Activated CD8-positive, alpha-beta memory T cell treated with anti-CD3 and anti-CD28 coated beads, Interleukin-2, amount 50 U/mL, for 24 hours (primary cell): ENCODE data around the gene EIF4G3.
"Not testable (repeated sequence)": the region's sequence is repeated elsewhere in the genome, so short reads cannot be mapped to it uniquely, and the experiment has no call there.

ENCODE experiments used
- DNase-seq: peaks from one replicate; pipeline ENCODE4 v3.0.0-alpha.2; 2020; ENCODE audit errors: extremely low read depth

Gene EIF4G3

GRCh38 chr1:21067551-21068227 lies 109.0 kb downstream of the EIF4G3 start:
- no peak for DNase-seq

GRCh38 chr1:21066356-21067012 lies 110.2 kb downstream of the EIF4G3 start:
- no peak for DNase-seq

- no peak for DNase-seq
These were observed 110.8 kb downstream of the EIF4G3 start for GRCh38 chr1:21065851-21066250.

- no peak for DNase-seq
These were observed 112.6 kb downstream of the EIF4G3 start for GRCh38 chr1:21064057-21064456.

GRCh38 chr1:21060523-21060922 lies 116.2 kb downstream of the EIF4G3 start:
- DNase-seq, result no peak

GRCh38 chr1:21059021-21059420 lies 117.7 kb downstream of the EIF4G3 start:
- no peak for DNase-seq

GRCh38 chr1:21058035-21058793 lies 118.5 kb downstream of the EIF4G3 start:
- no peak for DNase-seq

GRCh38 chr1:21053189-21053928 lies 123.3 kb downstream of the EIF4G3 start:
- DNase-seq, result not testable (repeated sequence)

GRCh38 chr1:21052034-21052433 lies 124.7 kb downstream of the EIF4G3 start:
- no peak for DNase-seq

- DNase-seq, result no peak
These were observed 125.4 kb downstream of the EIF4G3 start for GRCh38 chr1:21051177-21051825.

GRCh38 chr1:21050031-21050430 lies 126.7 kb downstream of the EIF4G3 start:
- DNase-seq, result no peak

GRCh38 chr1:21048462-21048861 lies 128.2 kb downstream of the EIF4G3 start:
- DNase-seq, result no peak

- no peak for DNase-seq
These were observed 130.6 kb downstream of the EIF4G3 start for GRCh38 chr1:21046132-21046531.

- no peak for DNase-seq
These were observed 131.3 kb downstream of the EIF4G3 start for GRCh38 chr1:21045351-21045750.

- no peak for DNase-seq
These were observed 133.6 kb downstream of the EIF4G3 start for GRCh38 chr1:21042929-21043605.

- DNase-seq, result no peak
These were observed 135.2 kb downstream of the EIF4G3 start for GRCh38 chr1:21041541-21041940.

GRCh38 chr1:21037091-21037490 lies 139.6 kb downstream of the EIF4G3 start:
- no peak for DNase-seq

GRCh38 chr1:21035794-21036193 lies 140.9 kb downstream of the EIF4G3 start:
- no peak for DNase-seq

GRCh38 chr1:21034725-21035628 lies 141.7 kb downstream of the EIF4G3 start:
- DNase-seq, result no peak

GRCh38 chr1:21032741-21033140 lies 144.0 kb downstream of the EIF4G3 start:
- DNase-seq, result no peak
